Measurements from ENCODE around the gene FAM169A.

Gene FAM169A

GRCh38 chr5:74765929-74766328, 100.3 kb downstream of the FAM169A start:
- no peak for ATAC-seq
- no peak for TF ChIP-seq OSR1 (CRISPR knock-in tag; IDR thresholded peaks at IDR 0.05)
- no peak for TF ChIP-seq ZNF70 (CRISPR knock-in tag; IDR thresholded peaks at IDR 0.05)
- no peak for TF ChIP-seq TCF4 (CRISPR knock-in tag; IDR thresholded peaks at IDR 0.05; ENCODE audit: borderline replicate concordance)
- TF ChIP-seq ZFP30 (CRISPR knock-in tag; IDR thresholded peaks at IDR 0.05), result no peak
- no peak for TF ChIP-seq SNAI2 (CRISPR knock-in tag; IDR thresholded peaks at IDR 0.05)
- no peak for TF ChIP-seq GLIS3 (CRISPR knock-in tag; IDR thresholded peaks at IDR 0.05)

GRCh38 chr5:74765201-74765600, 101.0 kb downstream of the FAM169A start:
- no peak for ATAC-seq
- no peak for TF ChIP-seq SNAI2 (CRISPR knock-in tag; IDR thresholded peaks at IDR 0.05)
- no peak for TF ChIP-seq ZNF70 (CRISPR knock-in tag; IDR thresholded peaks at IDR 0.05)
- TF ChIP-seq CSDC2 (CRISPR knock-in tag; IDR thresholded peaks at IDR 0.05), result no peak
- TF ChIP-seq, protein P1, sequence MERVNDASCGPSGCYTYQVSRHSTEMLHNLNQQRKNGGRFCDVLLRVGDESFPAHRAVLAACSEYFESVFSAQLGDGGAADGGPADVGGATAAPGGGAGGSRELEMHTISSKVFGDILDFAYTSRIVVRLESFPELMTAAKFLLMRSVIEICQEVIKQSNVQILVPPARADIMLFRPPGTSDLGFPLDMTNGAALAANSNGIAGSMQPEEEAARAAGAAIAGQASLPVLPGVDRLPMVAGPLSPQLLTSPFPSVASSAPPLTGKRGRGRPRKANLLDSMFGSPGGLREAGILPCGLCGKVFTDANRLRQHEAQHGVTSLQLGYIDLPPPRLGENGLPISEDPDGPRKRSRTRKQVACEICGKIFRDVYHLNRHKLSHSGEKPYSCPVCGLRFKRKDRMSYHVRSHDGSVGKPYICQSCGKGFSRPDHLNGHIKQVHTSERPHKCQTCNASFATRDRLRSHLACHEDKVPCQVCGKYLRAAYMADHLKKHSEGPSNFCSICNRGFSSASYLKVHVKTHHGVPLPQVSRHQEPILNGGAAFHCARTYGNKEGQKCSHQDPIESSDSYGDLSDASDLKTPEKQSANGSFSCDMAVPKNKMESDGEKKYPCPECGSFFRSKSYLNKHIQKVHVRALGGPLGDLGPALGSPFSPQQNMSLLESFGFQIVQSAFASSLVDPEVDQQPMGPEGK (CRISPR knock-in tag; IDR thresholded peaks at IDR 0.05; ENCODE audit: borderline replicate concordance), result no peak
- no peak for TF ChIP-seq GLIS3 (CRISPR knock-in tag; IDR thresholded peaks at IDR 0.05)
- no peak for TF ChIP-seq ARNTL (CRISPR knock-in tag; IDR thresholded peaks at IDR 0.05; ENCODE audit: borderline replicate concordance, low read depth)
- no peak for TF ChIP-seq OSR1 (CRISPR knock-in tag; IDR thresholded peaks at IDR 0.05)
- no peak for TF ChIP-seq ZNF565 (CRISPR knock-in tag; conservative IDR thresholded peaks at IDR 0.05; ENCODE audit: low read depth)
- TF ChIP-seq TOX (CRISPR knock-in tag; IDR thresholded peaks at IDR 0.05; ENCODE audit: borderline replicate concordance), result no peak
- no peak for TF ChIP-seq ESRRG (CRISPR knock-in tag; IDR thresholded peaks at IDR 0.05)
- no peak for TF ChIP-seq TSHZ2 (CRISPR knock-in tag; IDR thresholded peaks at IDR 0.05)
- TF ChIP-seq, protein P2, sequence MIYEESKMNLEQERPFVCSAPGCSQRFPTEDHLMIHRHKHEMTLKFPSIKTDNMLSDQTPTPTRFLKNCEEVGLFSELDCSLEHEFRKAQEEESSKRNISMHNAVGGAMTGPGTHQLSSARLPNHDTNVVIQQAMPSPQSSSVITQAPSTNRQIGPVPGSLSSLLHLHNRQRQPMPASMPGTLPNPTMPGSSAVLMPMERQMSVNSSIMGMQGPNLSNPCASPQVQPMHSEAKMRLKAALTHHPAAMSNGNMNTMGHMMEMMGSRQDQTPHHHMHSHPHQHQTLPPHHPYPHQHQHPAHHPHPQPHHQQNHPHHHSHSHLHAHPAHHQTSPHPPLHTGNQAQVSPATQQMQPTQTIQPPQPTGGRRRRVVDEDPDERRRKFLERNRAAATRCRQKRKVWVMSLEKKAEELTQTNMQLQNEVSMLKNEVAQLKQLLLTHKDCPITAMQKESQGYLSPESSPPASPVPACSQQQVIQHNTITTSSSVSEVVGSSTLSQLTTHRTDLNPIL (CRISPR knock-in tag; IDR thresholded peaks at IDR 0.05; ENCODE audit: low read depth), result no peak
- no peak for TF ChIP-seq ZNF8 (CRISPR knock-in tag; IDR thresholded peaks at IDR 0.05)
- TF ChIP-seq PPARA (CRISPR knock-in tag; IDR thresholded peaks at IDR 0.05; ENCODE audit: borderline replicate concordance), result no peak
- TF ChIP-seq BACH2 (CRISPR knock-in tag; IDR thresholded peaks at IDR 0.05; ENCODE audit: borderline replicate concordance), result no peak
- no peak for TF ChIP-seq POU6F1 (CRISPR knock-in tag; IDR thresholded peaks at IDR 0.05; ENCODE audit: borderline replicate concordance, low read depth)
- no peak for TF ChIP-seq ZC3H10 (CRISPR knock-in tag; IDR thresholded peaks at IDR 0.05)
- no peak for TF ChIP-seq ZFP30 (CRISPR knock-in tag; IDR thresholded peaks at IDR 0.05)
- no peak for TF ChIP-seq ZFP3 (CRISPR knock-in tag; IDR thresholded peaks at IDR 0.05)
- TF ChIP-seq RARB (CRISPR knock-in tag; IDR thresholded peaks at IDR 0.05), result no peak

DNA sequence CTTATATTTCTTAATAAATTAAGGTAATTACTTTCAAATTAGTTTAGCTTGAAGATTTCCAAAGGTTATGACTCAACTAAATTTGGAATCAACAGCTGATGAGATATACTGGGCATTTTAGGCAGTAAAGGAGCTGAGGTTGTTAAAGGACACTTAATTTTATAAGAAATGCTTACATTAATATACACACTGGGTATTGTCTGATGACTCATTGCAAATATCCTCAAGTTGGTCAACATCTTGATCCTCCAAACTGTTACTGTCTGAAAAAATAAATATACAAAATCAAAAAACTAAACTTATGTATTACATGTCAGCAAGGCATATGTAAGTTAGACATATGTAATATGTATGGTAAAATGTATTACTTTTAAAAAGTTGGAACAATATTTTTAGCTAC, 102.7 kb downstream of the FAM169A start:
- no peak for ATAC-seq
- TF ChIP-seq SNAI2 (CRISPR knock-in tag; IDR thresholded peaks at IDR 0.05) (no peak), ZNF565 (CRISPR knock-in tag; conservative IDR thresholded peaks at IDR 0.05; ENCODE audit: low read depth) (no peak), TCF4 (CRISPR knock-in tag; IDR thresholded peaks at IDR 0.05; ENCODE audit: borderline replicate concordance) (no peak), POU6F1 (CRISPR knock-in tag; IDR thresholded peaks at IDR 0.05; ENCODE audit: borderline replicate concordance, low read depth) (no peak), CSDC2 (CRISPR knock-in tag; IDR thresholded peaks at IDR 0.05) (no peak), ESRRG (CRISPR knock-in tag; IDR thresholded peaks at IDR 0.05) (no peak), ZFP30 (CRISPR knock-in tag; IDR thresholded peaks at IDR 0.05) (no peak), ZNF8 (CRISPR knock-in tag; IDR thresholded peaks at IDR 0.05) (no peak), CSRNP3 (CRISPR knock-in tag; IDR thresholded peaks at IDR 0.05) (no peak), ISL1 (CRISPR knock-in tag; IDR thresholded peaks at IDR 0.05) (no peak)
- TF ChIP-seq, protein P1 (CRISPR knock-in tag; IDR thresholded peaks at IDR 0.05; ENCODE audit: borderline replicate concordance), result no peak

Data from SK-N-SH treated with all-trans-retinoic acid at 6 μM for 48 hours (cell line).